Superior temporal gyrus (tissue), 1 donor: ENCODE data around the gene LRRC2.
"Not testable (repeated sequence)": the region's sequence is repeated elsewhere in the genome, so short reads cannot be mapped to it uniquely, and the experiment has no call there.

ENCODE experiments used
- DNase-seq: peaks from one replicate; pipeline ENCODE4 v3.0.0-alpha.2; 2016; ENCODE audit errors: extremely low spot score

The LRRC2 gene

GRCh38 chr3:46557814-46558183, 8.3 kb downstream of the LRRC2 start:
- no peak for DNase-seq

- DNase-seq = no peak
Observed at GRCh38 chr3:46553154-46553553, 12.9 kb downstream of the LRRC2 start.

- no peak for DNase-seq
Observed at GRCh38 chr3:46552538-46552937, 13.6 kb downstream of the LRRC2 start.

- no peak for DNase-seq
Observed at GRCh38 chr3:46551615-46552014, 14.5 kb downstream of the LRRC2 start.

- DNase-seq = no peak
Observed at GRCh38 chr3:46549989-46550388, 16.1 kb downstream of the LRRC2 start.

GRCh38 chr3:46549408-46549904, 16.6 kb downstream of the LRRC2 start:
- DNase-seq = no peak

GRCh38 chr3:46548611-46549010, 17.5 kb downstream of the LRRC2 start:
- not testable (repeated sequence) for DNase-seq

GRCh38 chr3:46546896-46547440, 19.1 kb downstream of the LRRC2 start:
- no peak for DNase-seq

GRCh38 chr3:46545818-46546630, 20.1 kb downstream of the LRRC2 start:
- DNase-seq = no peak

- DNase-seq = no peak
Observed at GRCh38 chr3:46544771-46545503, 21.2 kb downstream of the LRRC2 start.

GRCh38 chr3:46542801-46543201, 23.3 kb downstream of the LRRC2 start:
- no peak for DNase-seq

- DNase-seq = no peak
Observed at GRCh38 chr3:46542344-46542743, 23.8 kb downstream of the LRRC2 start.

GRCh38 chr3:46541835-46542234, 24.3 kb downstream of the LRRC2 start:
- DNase-seq = no peak

GRCh38 chr3:46540550-46540949, 25.6 kb downstream of the LRRC2 start:
- no peak for DNase-seq

GRCh38 chr3:46539443-46540005, 26.6 kb downstream of the LRRC2 start:
- no peak for DNase-seq

GRCh38 chr3:46538803-46539442, 27.2 kb downstream of the LRRC2 start:
- no peak for DNase-seq

- not testable (repeated sequence) for DNase-seq
Observed at GRCh38 chr3:46538425-46538802, 27.7 kb downstream of the LRRC2 start.

GRCh38 chr3:46537779-46538178, 28.3 kb downstream of the LRRC2 start:
- no peak for DNase-seq

- DNase-seq = no peak
Observed at GRCh38 chr3:46537316-46537715, 28.8 kb downstream of the LRRC2 start.

- no peak for DNase-seq
Observed at GRCh38 chr3:46536758-46537157, 29.3 kb downstream of the LRRC2 start.

GRCh38 chr3:46535746-46536145, 30.4 kb downstream of the LRRC2 start:
- DNase-seq = no peak

- no peak for DNase-seq
Observed at GRCh38 chr3:46533091-46533490, 33.0 kb downstream of the LRRC2 start.
